H1 (cell line): ENCODE results near the gene AKR1D1. TPM values are rescaled to one million over a fixed set of nuclear protein-coding genes. Genes with fewer than 3 reads are reported as not detected.

Source experiments
- CTCF ChIA-PET: fragments of 300-600 bp; sonication (Branson Sonifier 250); formaldehyde crosslinking; loops from one replicate; lab custom pipeline; 2021; ENCODE audit not compliant: partially characterized antibody; lab: Charles Lee
- POLR2A ChIA-PET: fragments of 300-600 bp; sonication (Branson Sonifier 250); formaldehyde crosslinking; loops from one replicate; lab custom pipeline; 2021; ENCODE audit warnings: inconsistent platforms; ENCODE audit not compliant: partially characterized antibody; lab: Charles Lee
- DNase-seq, 2 experiments: peaks; one replicate each; pipeline versions ENCODE4 v3.0.0 to v3.0.0-alpha.2; 2010 to 2022; ENCODE audit warnings: low spot score in 2 of 2, low read depth in 1 of 2, mixed read lengths in 1 of 2
- FAIRE-seq: peaks from 2 replicates; lab custom pipeline; 2011; peaks lifted over from hg19 to GRCh38; lab: Jason Lieb, UNC
- H2AFZ ChIP-seq: 2 replicates; pipeline ENCODE4 v1.8.1; 2012; ENCODE audit warnings: low read length, inconsistent platforms
- H2AK5ac ChIP-seq: 2 replicates; pipeline ENCODE4 v1.6.1; 2013; ENCODE audit warnings: low read depth, low read length
- H2BK120ac ChIP-seq: replicated peaks from 2 replicates; pipeline ENCODE3; 2013; ENCODE audit warnings: low read depth, low read length, inconsistent platforms
- H2BK12ac ChIP-seq: 2 replicates; pipeline ENCODE4 v1.6.1; 2013; ENCODE audit warnings: low read depth, low read length
- H2BK15ac ChIP-seq: 2 replicates; pipeline ENCODE4 v1.6.1; 2013; ENCODE audit warnings: low read length
- H2BK20ac ChIP-seq: 2 replicates; pipeline ENCODE4 v1.6.1; 2013; ENCODE audit warnings: low read length
- H2BK5ac ChIP-seq: 2 replicates; pipeline ENCODE4 v1.6.1; 2013; ENCODE audit warnings: low read depth, low read length
- H3K14ac ChIP-seq: 2 replicates; pipeline ENCODE4 v1.6.1; 2013; ENCODE audit warnings: inconsistent platforms; ENCODE audit not compliant: insufficient read length
- H3K18ac ChIP-seq: 2 replicates; pipeline ENCODE4 v1.6.1; 2013; ENCODE audit warnings: low read length; ENCODE audit errors: extremely low read depth
- H3K23ac ChIP-seq: 2 replicates; pipeline ENCODE4 v1.6.1; 2013; ENCODE audit warnings: inconsistent platforms; ENCODE audit not compliant: insufficient read length
- H3K23me2 ChIP-seq: 2 replicates; pipeline ENCODE4 v1.6.1; 2013; ENCODE audit warnings: low read depth, low read length
- H3K27ac ChIP-seq: 2 replicates; pipeline ENCODE4 v1.6.1; 2011; ENCODE audit warnings: low read depth, low read length, inconsistent platforms
- H3K27me3 ChIP-seq, 4 experiments: replicated peaks in 1 of 4; 1 replicate in 1 of 4; 2 replicates in 3 of 4; pipeline versions ENCODE4 v1.6.1 to v1.8.1; 2011 to 2013; ENCODE audit warnings: low read length in 3 of 4, mild to moderate bottlenecking in 3 of 4, inconsistent platforms in 2 of 4, mixed read lengths in 2 of 4, moderate library complexity in 1 of 4; ENCODE audit not compliant: control insufficient read depth in 3 of 4, insufficient read depth in 3 of 4; ENCODE audit errors: extremely low read depth in 1 of 4
- H3K36me3 ChIP-seq, 4 experiments: 2 replicates each; pipeline versions ENCODE4 v1.6.1 to v1.8.1; 2011 to 2013; ENCODE audit warnings: mild to moderate bottlenecking in 4 of 4, low read length in 3 of 4, moderate library complexity in 2 of 4, control low read depth in 1 of 4, inconsistent platforms in 1 of 4; ENCODE audit not compliant: insufficient read depth in 4 of 4, control insufficient read depth in 2 of 4
- H3K4ac ChIP-seq: replicated peaks from 2 replicates; pipeline ENCODE3; 2013; ENCODE audit warnings: low read length, low read depth, mixed read lengths, inconsistent platforms; ENCODE audit not compliant: insufficient read length
- H3K4me1 ChIP-seq, 4 experiments: replicated peaks in 1 of 4; 1 replicate in 1 of 4; 2 replicates in 3 of 4; pipeline versions ENCODE4 v1.6.1 to v1.8.1; 2011 to 2013; ENCODE audit warnings: low read length in 3 of 4, inconsistent platforms in 2 of 4, mixed read lengths in 1 of 4; ENCODE audit not compliant: insufficient read depth in 4 of 4, control insufficient read depth in 3 of 4
- H3K4me2 ChIP-seq, 2 experiments: 2 replicates each; pipeline versions ENCODE4 v1.6.1 to v1.8.1; 2011 to 2013; ENCODE audit warnings: low read depth in 2 of 2, low read length in 2 of 2, control low read depth in 1 of 2, inconsistent platforms in 1 of 2, mild to moderate bottlenecking in 1 of 2; ENCODE audit not compliant: insufficient read depth in 1 of 2
- H3K4me3 ChIP-seq, 4 experiments: fragments of 200-600, 300-600 bp in 1 of 4; sonication (generic), shearing (Covaris generic), sonication (Bioruptor Twin) in 1 of 4; 2 replicates each; pipeline versions ENCODE4 v1.5.1 to v1.8.1; 2011 to 2016; ENCODE audit warnings: low read length in 4 of 4, low read depth in 3 of 4, control low read depth in 2 of 4, inconsistent platforms in 2 of 4, mild to moderate bottlenecking in 2 of 4, mixed read lengths in 1 of 4, moderate library complexity in 1 of 4; ENCODE audit not compliant: insufficient read depth in 2 of 4; ENCODE audit errors: extremely low read depth in 1 of 4
- H3K56ac ChIP-seq: replicated peaks from 2 replicates; pipeline ENCODE3; 2013; ENCODE audit warnings: low read depth, mild to moderate bottlenecking, mixed read lengths, low read length, inconsistent platforms; ENCODE audit not compliant: insufficient read length
- H3K79me1 ChIP-seq: 2 replicates; pipeline ENCODE4 v1.6.1; 2013; ENCODE audit warnings: low read depth, low read length, control low read depth
- H3K79me2 ChIP-seq, 2 experiments: 2 replicates each; pipeline versions ENCODE4 v1.6.1 to v1.8.1; 2012 to 2013; ENCODE audit warnings: low read length in 2 of 2, mild to moderate bottlenecking in 2 of 2, inconsistent platforms in 1 of 2; ENCODE audit not compliant: insufficient read depth in 2 of 2, control insufficient read depth in 1 of 2
- H3K9ac ChIP-seq, 4 experiments: replicated peaks in 1 of 4; 1 replicate in 1 of 4; 2 replicates in 3 of 4; pipeline versions ENCODE4 v1.6.1 to v1.8.1; 2011 to 2013; ENCODE audit warnings: low read depth in 3 of 4, low read length in 3 of 4, control low read depth in 2 of 4, mild to moderate bottlenecking in 2 of 4, moderate library complexity in 2 of 4, inconsistent platforms in 1 of 4; ENCODE audit errors: extremely low read depth in 1 of 4
- H3K9me3 ChIP-seq, 2 experiments: 2 replicates each; pipeline versions ENCODE4 v1.6.1 to v1.8.1; 2012 to 2013; ENCODE audit warnings: mild to moderate bottlenecking in 2 of 2, moderate library complexity in 2 of 2, control low read depth in 1 of 2, inconsistent platforms in 1 of 2, low read depth in 1 of 2, low read length in 1 of 2, mixed read lengths in 1 of 2; ENCODE audit not compliant: insufficient read depth in 2 of 2
- H4K20me1 ChIP-seq, 2 experiments: replicated peaks in 1 of 2; 2 replicates each; pipeline versions ENCODE3 to v1.8.1; 2011 to 2013; ENCODE audit warnings: inconsistent platforms in 2 of 2, low read length in 2 of 2, mild to moderate bottlenecking in 1 of 2; ENCODE audit not compliant: insufficient read depth in 2 of 2, control insufficient read depth in 1 of 2
- H4K5ac ChIP-seq: 2 replicates; pipeline ENCODE4 v1.6.1; 2013; ENCODE audit warnings: low read length, low read depth, mixed read lengths, inconsistent platforms; ENCODE audit not compliant: insufficient read length
- H4K8ac ChIP-seq: 2 replicates; pipeline ENCODE4 v1.8.0; 2013; ENCODE audit warnings: mild to moderate bottlenecking, moderate library complexity, low read length, inconsistent platforms; ENCODE audit not compliant: insufficient read depth; ENCODE audit errors: extremely low read depth
- H4K91ac ChIP-seq: replicated peaks from 2 replicates; pipeline ENCODE3; 2013; ENCODE audit warnings: low read length, mixed read lengths, inconsistent platforms; ENCODE audit not compliant: insufficient read length
- BRCA1 ChIP-seq: IDR thresholded peaks from 2 replicates; pipeline ENCODE4 v1.6.1; 2012; ENCODE audit warnings: low read depth, low read length, improper control_type of control experiment
- CBX8 ChIP-seq: fragments of 300-800, 300-1000 bp; sonication (generic); IDR thresholded peaks from 2 replicates; pipeline ENCODE4 v1.7.1; 2016; ENCODE audit warnings: low read depth, low read length, borderline replicate concordance
- GABPA ChIP-seq: IDR thresholded peaks from 2 replicates; pipeline ENCODE4 v1.6.1; 2011; ENCODE audit warnings: mild to moderate bottlenecking, low read length, moderate library complexity, borderline replicate concordance; ENCODE audit not compliant: insufficient read depth
- KDM1A ChIP-seq: fragments of 200-600, 300-600 bp; sonication (generic); IDR thresholded peaks from 2 replicates; pipeline ENCODE4 v1.7.1; 2016; ENCODE audit warnings: mild to moderate bottlenecking, low read length, borderline replicate concordance
- POLR2A ChIP-seq, 2 experiments: IDR thresholded peaks; 1 replicate in 1 of 2; 2 replicates in 1 of 2; pipeline ENCODE4 v1.6.1; 2011; ENCODE audit warnings: low read depth in 2 of 2, low read length in 2 of 2, mild to moderate bottlenecking in 2 of 2; ENCODE audit errors: control extremely low read depth in 1 of 2
- SIX5 ChIP-seq: IDR thresholded peaks from 2 replicates; pipeline ENCODE4 v1.6.1; 2011; ENCODE audit warnings: mild to moderate bottlenecking, low read depth, low read length
- WGBS, 2 experiments: shearing (Covaris generic) in 1 of 2; methylation state at CpG; one replicate each; pipeline versions ENCODE4 v1.1.6 to v1.1.7; 2013 to 2015; ENCODE audit warnings: low lambda C conversion rate in 2 of 2, mixed read lengths in 2 of 2, inconsistent platforms in 1 of 2, low coverage in 1 of 2, missing lambda C conversion rate in 1 of 2; ENCODE audit not compliant: insufficient replicate concordance in 2 of 2, insufficient coverage in 1 of 2, insufficient read length in 1 of 2; ENCODE audit errors: extremely low coverage in 1 of 2, missing lambda C conversion rate in 1 of 2; 5-methylcytosine and 5-hydroxymethylcytosine counted together
- polyA plus RNA-seq, 7 experiments: library from polyadenylated mRNA; depleted of rRNA in 3 of 7; stranded (reverse) in 5 of 7; unstranded in 2 of 7; fragments of >200 nt in 5 of 7; fragments of 200-250 nt in 2 of 7; gene quantifications; 1 replicate in 5 of 7; 2 replicates in 1 of 7; 4 replicates in 1 of 7; pipeline versions ENCODE4 v1.2.1 to v1.2.3, GENCODE V29; 2011 to 2013; ENCODE audit warnings: missing spikeins in 2 of 7, mixed read lengths in 2 of 7
- total RNA-seq: library from RNA; stranded (reverse); fragmentation: NEBNext Ultra II Directional; extraction: Animal tissue kit (Norgen Biotek cat#: 25700); gene quantifications from 2 replicates; pipeline ENCODE4 v1.2.1, GENCODE V29; 2021
- TF ChIP-seq, protein P1 (sequence below): IDR thresholded peaks from 2 replicates; pipeline ENCODE4 v1.6.1; 2011; ENCODE audit warnings: low read length, improper control_type of control experiment

The AKR1D1 gene
- total and polyA plus RNA-seq, 2 of the 8 experiments (the other 6 are each of a cell fraction or from before 2014, with no cell fraction given), result not detected

DNA sequence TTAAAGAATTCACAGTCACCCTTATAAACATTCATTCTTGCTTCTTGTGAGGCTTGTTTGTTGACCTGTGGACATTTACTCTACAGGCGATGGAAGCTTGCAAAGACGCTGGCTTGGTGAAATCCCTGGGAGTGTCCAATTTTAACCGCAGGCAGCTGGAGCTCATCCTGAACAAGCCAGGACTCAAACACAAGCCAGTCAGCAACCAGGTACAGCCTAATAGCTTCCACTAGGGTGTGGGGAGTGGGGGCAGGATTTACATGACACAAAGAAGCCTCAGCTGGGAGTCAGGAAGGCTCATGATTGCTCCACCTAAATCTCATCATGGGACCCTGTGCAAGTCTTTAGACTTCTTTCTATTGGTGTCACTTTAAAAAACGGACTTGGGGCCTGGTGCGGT, 29.0 kb downstream of the AKR1D1 start:
- H3K23ac ChIP-seq, result no peak overlapping the region
- no peak overlapping the region for H2BK5ac ChIP-seq
- no peak overlapping the region for H4K5ac ChIP-seq
- no peak overlapping the region for H2AFZ ChIP-seq
- ChIA-PET CTCF (no interaction called here), POLR2A (interaction anchor here (0.9 kb wide), 1 partner anchor 11 kb away, joined by 3 read pairs; no protein-coding TSS in a partner anchor)
- H2AK5ac ChIP-seq, result no peak overlapping the region
- 0 out of 2 replicates have a peak overlapping the region, but pooled peaks have one; percentile 25 for H3K18ac ChIP-seq
- no peaks in the 10 kb centered on the region for H3K79me2 ChIP-seq
- H3K4me1 ChIP-seq, result peaks cover 0 to 2% (median 0%) of the 10 kb centered on the region in 4 experiments; a peak in 1 of 7 replicates
- H2BK20ac ChIP-seq, result no peak overlapping the region
- H3K4me3 ChIP-seq, result no peak overlapping the region
- FAIRE-seq (no peak), DNase-seq (no peak)
- H2BK15ac ChIP-seq, result no peak overlapping the region
- H2BK12ac ChIP-seq, result no peak overlapping the region
- H4K20me1 ChIP-seq, result no peaks in the 10 kb centered on the region
- H3K56ac ChIP-seq, result no peak overlapping the region
- 79% methylated on average over 5 of the region's 5 CpGs; no CpG with 5 or more reads in 1 of the 2 experiments for WGBS, 2 experiments
- H3K27ac ChIP-seq, result no peak overlapping the region
- H3K9me3 ChIP-seq, result no peaks in the 10 kb centered on the region
- no peak overlapping the region for H3K9ac ChIP-seq
- H3K27me3 ChIP-seq, result no peaks in the 10 kb centered on the region
- no peaks in the 10 kb centered on the region for H3K79me1 ChIP-seq
- no peak overlapping the region for H3K14ac ChIP-seq
- no peak overlapping the region for H4K8ac ChIP-seq
- H3K23me2 ChIP-seq, result no peaks in the 10 kb centered on the region
- 0 out of 4 replicates have a peak overlapping the region, but pooled peaks of 1 of the 2 experiments have one; percentile 8 for H3K4me2 ChIP-seq
- H2BK120ac ChIP-seq, result no peak overlapping the region
- no peak overlapping the region for H4K91ac ChIP-seq
- H3K4ac ChIP-seq, result no peak overlapping the region
- H3K36me3 ChIP-seq, result no peaks in the 10 kb centered on the region
- TF ChIP-seq, protein P1, sequence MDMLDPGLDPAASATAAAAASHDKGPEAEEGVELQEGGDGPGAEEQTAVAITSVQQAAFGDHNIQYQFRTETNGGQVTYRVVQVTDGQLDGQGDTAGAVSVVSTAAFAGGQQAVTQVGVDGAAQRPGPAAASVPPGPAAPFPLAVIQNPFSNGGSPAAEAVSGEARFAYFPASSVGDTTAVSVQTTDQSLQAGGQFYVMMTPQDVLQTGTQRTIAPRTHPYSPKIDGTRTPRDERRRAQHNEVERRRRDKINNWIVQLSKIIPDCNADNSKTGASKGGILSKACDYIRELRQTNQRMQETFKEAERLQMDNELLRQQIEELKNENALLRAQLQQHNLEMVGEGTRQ, result no peak
- no peak for TF ChIP-seq SIX5
- TF ChIP-seq KDM1A, result no peak
- TF ChIP-seq BRCA1, result no peak
- no peak for TF ChIP-seq CBX8
- TF ChIP-seq POLR2A (IDR thresholded peaks at IDR 0.05; ENCODE audit: control extremely low read depth in 1 of 2, low read depth in 2 of 2, low read length in 2 of 2), result no peak
- no peak for TF ChIP-seq GABPA
